ENCODE results near the gene AKAP3. TPM values are rescaled to one million over a fixed set of nuclear protein-coding genes. Genes with fewer than 3 reads are reported as not detected.

Gene AKAP3
- polyA plus RNA-seq, 2 of the 4 experiments (the other 2 are of a cell fraction) = 0.37 to 0.59 TPM

DNA sequence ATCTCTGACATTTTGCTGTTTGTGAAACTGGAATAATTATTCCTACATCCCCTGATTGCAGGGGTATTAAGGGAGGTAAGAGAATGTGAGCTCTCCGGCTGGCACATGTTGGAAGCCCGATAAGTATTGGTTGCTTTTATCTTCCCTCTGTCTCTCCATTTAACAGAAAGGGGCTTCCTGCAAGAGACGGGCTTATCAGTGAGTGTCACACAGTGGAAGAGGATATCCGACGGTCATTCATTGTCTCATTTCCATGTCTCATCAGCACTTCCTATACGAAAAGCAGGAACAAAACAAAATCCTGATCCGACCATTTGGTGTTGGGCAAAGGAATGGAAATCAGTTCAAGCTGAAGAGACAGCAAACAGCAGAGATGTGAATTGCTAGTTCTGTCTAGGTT is 76.2 kb downstream of the AKAP3 start:
- POLR2A ChIA-PET = no interaction called here
- FAIRE-seq = no peak
- no peak overlapping the region for H3K4me2 ChIP-seq

DNA sequence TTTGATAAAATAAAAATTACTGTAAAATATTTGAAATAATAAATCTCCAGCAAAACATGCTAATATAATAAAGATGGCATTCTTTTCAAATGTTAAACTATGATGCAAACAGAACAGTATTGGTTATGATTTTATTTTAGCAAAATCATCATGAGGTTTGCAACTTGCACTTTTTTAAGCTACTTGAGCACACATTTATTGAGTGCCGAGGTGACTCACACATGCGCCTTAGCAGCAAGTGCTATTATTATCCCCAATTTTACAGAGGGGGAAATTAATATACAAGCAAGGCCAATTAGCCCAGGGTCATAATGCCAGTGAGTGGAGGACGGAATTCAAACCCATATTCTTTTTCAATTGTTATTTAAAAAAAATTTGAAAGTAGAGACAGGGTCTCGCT is 79.6 kb downstream of the AKAP3 start:
- Histone ChIP-seq H3K9me3 (no peaks in the 10 kb centered on the region), H3K27ac (no peak overlapping the region), H3K4me3 (no peak overlapping the region), H3K4me1 (no peaks in the 10 kb centered on the region), H3K4me2 (no peak overlapping the region)
- FAIRE-seq (no peak), ATAC-seq (no peak), DNase-seq (ENCODE audit: low read depth in 1 of 2, low spot score in 1 of 2) (no peak)
- WGBS (ENCODE audit: missing lambda C conversion rate) = 79% methylated on average over 4 of the region's 4 CpGs
- ChIA-PET POLR2A (no interaction called here), CTCF (no interaction called here)
- TF ChIP-seq HEYL (CRISPR knock-in tag; IDR thresholded peaks at IDR 0.05) (no peak), CEBPB (IDR thresholded peaks at IDR 0.05) (no peak), ZNF302 (CRISPR knock-in tag; IDR thresholded peaks at IDR 0.05) (no peak), NPAS2 (CRISPR knock-in tag; IDR thresholded peaks at IDR 0.05; ENCODE audit: borderline replicate concordance) (no peak), FOSL2 (IDR thresholded peaks at IDR 0.05) (no peak), FOSL2 (CRISPR knock-in tag; IDR thresholded peaks at IDR 0.05) (no peak), HOXA7 (CRISPR knock-in tag; IDR thresholded peaks at IDR 0.05) (no peak), FOSB (CRISPR knock-in tag; IDR thresholded peaks at IDR 0.05) (no peak), POLR2AphosphoS2 (conservative IDR thresholded peaks at IDR 0.05; ENCODE audit: low read length) (no peak), POLR2A (IDR thresholded peaks at IDR 0.05; ENCODE audit: low read length) (no peak), ZC3H11A (IDR thresholded peaks at IDR 0.05) (no peak)
- TF ChIP-seq, protein P1, sequence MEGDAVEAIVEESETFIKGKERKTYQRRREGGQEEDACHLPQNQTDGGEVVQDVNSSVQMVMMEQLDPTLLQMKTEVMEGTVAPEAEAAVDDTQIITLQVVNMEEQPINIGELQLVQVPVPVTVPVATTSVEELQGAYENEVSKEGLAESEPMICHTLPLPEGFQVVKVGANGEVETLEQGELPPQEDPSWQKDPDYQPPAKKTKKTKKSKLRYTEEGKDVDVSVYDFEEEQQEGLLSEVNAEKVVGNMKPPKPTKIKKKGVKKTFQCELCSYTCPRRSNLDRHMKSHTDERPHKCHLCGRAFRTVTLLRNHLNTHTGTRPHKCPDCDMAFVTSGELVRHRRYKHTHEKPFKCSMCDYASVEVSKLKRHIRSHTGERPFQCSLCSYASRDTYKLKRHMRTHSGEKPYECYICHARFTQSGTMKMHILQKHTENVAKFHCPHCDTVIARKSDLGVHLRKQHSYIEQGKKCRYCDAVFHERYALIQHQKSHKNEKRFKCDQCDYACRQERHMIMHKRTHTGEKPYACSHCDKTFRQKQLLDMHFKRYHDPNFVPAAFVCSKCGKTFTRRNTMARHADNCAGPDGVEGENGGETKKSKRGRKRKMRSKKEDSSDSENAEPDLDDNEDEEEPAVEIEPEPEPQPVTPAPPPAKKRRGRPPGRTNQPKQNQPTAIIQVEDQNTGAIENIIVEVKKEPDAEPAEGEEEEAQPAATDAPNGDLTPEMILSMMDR (IDR thresholded peaks at IDR 0.05) = no peak
- TF ChIP-seq, protein P2, sequence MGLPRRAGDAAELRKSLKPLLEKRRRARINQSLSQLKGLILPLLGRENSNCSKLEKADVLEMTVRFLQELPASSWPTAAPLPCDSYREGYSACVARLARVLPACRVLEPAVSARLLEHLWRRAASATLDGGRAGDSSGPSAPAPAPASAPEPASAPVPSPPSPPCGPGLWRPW (IDR thresholded peaks at IDR 0.05) = no peak

More for the DNA sequence above, 76.2 kb downstream of the AKAP3 start:
- WGBS (ENCODE audit: missing lambda C conversion rate) = 91% methylated on average over 7 of the region's 7 CpGs
- CTCF ChIA-PET = no interaction called here
- Histone ChIP-seq H3K4me3 (no peak overlapping the region), H3K27ac (no peak overlapping the region), H3K9me3 (no peaks in the 10 kb centered on the region), H3K4me1 (no peaks in the 10 kb centered on the region)
- no peak for ATAC-seq
- TF ChIP-seq EP300 (IDR thresholded peaks at IDR 0.05) = no peak
- no peak for TF ChIP-seq CBX8 (IDR thresholded peaks at IDR 0.05)
- no peak for TF ChIP-seq TFCP2L1 (CRISPR knock-in tag; IDR thresholded peaks at IDR 0.05)
- TF ChIP-seq RAD21 (conservative IDR thresholded peaks at IDR 0.05 in 1 of 2, IDR thresholded peaks at IDR 0.05 in 1 of 2) = no peak
- no peak for TF ChIP-seq JUNB (IDR thresholded peaks at IDR 0.05)
- no peak for TF ChIP-seq RFX5 (IDR thresholded peaks at IDR 0.05)
- TF ChIP-seq, protein P3, sequence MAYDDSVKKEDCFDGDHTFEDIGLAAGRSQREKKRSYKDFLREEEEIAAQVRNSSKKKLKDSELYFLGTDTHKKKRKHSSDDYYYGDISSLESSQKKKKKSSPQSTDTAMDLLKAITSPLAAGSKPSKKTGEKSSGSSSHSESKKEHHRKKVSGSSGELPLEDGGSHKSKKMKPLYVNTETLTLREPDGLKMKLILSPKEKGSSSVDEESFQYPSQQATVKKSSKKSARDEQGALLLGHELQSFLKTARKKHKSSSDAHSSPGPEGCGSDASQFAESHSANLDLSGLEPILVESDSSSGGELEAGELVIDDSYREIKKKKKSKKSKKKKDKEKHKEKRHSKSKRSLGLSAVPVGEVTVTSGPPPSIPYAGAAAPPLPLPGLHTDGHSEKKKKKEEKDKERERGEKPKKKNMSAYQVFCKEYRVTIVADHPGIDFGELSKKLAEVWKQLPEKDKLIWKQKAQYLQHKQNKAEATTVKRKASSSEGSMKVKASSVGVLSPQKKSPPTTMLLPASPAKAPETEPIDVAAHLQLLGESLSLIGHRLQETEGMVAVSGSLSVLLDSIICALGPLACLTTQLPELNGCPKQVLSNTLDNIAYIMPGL (CRISPR knock-in tag; IDR thresholded peaks at IDR 0.05; ENCODE audit: borderline replicate concordance) = no peak
- DNase-seq (ENCODE audit: low read depth in 1 of 2, low spot score in 1 of 2) = no peak

DNA sequence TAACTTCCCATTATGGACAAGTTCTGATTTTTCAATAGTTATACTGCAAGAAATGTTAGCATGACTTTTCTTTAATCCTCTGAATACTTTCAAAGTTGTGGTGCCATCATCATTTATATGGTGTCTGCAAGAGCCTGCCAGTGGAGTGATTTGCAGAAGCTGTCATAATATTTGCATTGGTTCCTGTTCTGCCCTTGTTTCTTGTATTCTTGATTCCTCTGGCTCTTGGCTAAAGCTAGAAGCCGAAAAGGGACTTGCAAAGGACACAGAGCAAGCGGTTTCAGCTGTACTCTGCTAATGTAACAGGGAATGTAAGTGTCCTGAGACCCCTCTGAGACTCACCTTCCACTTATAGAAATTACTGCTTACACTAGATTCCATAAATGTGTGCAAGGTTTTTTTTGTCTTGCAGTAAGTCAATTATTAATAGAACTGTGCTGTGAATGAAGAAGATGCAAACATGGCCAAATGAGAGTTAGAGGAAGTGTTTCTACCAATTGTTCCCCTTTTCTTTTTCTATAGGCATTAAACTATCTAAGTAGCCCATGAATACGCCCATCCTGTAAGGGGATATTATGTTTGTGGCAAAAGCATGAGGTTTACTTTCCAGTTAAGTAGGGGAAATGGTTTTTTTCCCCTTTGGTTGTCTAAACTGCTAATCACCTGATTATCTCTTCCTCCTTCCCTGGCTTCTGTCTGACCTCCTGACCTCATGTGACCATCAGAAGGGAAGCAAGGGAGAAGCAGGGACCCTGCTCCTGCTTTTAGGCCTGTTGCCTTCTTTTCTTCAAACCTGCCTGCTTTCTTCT is 81.6 kb downstream of the AKAP3 start:
- POLR2A ChIA-PET = no interaction called here
- no peak overlapping the region for H3K4me3 ChIP-seq
- FAIRE-seq = no peak
- no peak for ATAC-seq
- H3K4me1 ChIP-seq = no peaks in the 10 kb centered on the region
- H3K4me2 ChIP-seq = no peak overlapping the region
- no peak overlapping the region for H3K27ac ChIP-seq
- DNase-seq (ENCODE audit: low read depth in 1 of 2, low spot score in 1 of 2) = no peak
- WGBS (ENCODE audit: missing lambda C conversion rate) = 65% methylated on average over 3 of the region's 3 CpGs
- TF ChIP-seq POLR2AphosphoS2 (conservative IDR thresholded peaks at IDR 0.05; ENCODE audit: low read length) = no peak
- TF ChIP-seq NFE2L2 (conservative IDR thresholded peaks at IDR 0.05; ENCODE audit: low read length) = no peak
- no peak for TF ChIP-seq HEYL (CRISPR knock-in tag; IDR thresholded peaks at IDR 0.05)
- CTCF ChIA-PET = no interaction called here
- H3K9me3 ChIP-seq = no peaks in the 10 kb centered on the region
